ENCODE results near the gene ALDOB. TPM values are rescaled to one million over a fixed set of nuclear protein-coding genes. Genes with fewer than 3 reads are reported as not detected.

The ALDOB gene
- total and polyA plus RNA-seq, 2 of the 8 experiments (the other 6 are each of a cell fraction or from before 2014, with no cell fraction given), result not detected

DNA sequence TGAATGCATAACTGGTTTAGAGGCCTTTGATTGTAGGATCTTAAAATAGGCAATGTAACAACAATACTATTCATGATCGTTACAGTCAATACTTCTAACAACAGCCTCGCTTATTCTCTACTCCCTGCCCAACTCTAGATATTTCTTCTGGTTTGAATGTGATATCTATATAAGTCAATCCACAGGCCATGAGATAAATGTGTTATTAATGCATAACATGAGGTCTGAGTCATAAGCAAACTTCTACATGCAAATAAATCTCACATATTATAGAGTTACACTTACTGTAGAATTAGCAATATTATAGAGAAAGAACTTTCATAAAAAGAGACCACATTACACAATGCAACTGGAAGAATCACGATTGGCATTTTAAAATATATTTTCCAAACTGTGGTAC, 2.9 kb upstream of the ALDOB start:
- ChIA-PET CTCF (ENCODE audit: partially characterized antibody) (interaction anchor here (1.3 to 2.6 kb wide), 2 partner anchors 10 kb away, joined by 7 to 16 read pairs; no protein-coding TSS in a partner anchor), POLR2A (ENCODE audit: partially characterized antibody) (no interaction called here)
- H3K23me2 ChIP-seq (ENCODE audit: low read depth, low read length), result no peaks in the 10 kb centered on the region; the same call in 1 of the 2 replicates
- H2BK20ac ChIP-seq (ENCODE audit: low read length), result no peak overlapping the region
- no peaks in the 10 kb centered on the region for H3K4me1 ChIP-seq (replicated peaks in 1 of 4; ENCODE audit: control insufficient read depth in 3 of 4, insufficient read depth in 4 of 4, low read length in 3 of 4)
- no peaks in the 10 kb centered on the region for H3K9me3 ChIP-seq (ENCODE audit: insufficient read depth in 2 of 2, low read depth in 1 of 2, low read length in 1 of 2)
- no peak overlapping the region for H3K23ac ChIP-seq (ENCODE audit: insufficient read length)
- H3K36me3 ChIP-seq (ENCODE audit: control insufficient read depth in 2 of 4, insufficient read depth in 4 of 4, low read length in 3 of 4), result no peaks in the 10 kb centered on the region
- H3K27me3 ChIP-seq (replicated peaks in 1 of 4; ENCODE audit: control insufficient read depth in 3 of 4, extremely low read depth in 1 of 4, insufficient read depth in 3 of 4, low read length in 3 of 4), result no peaks in the 10 kb centered on the region
- no peak overlapping the region for H3K4me3 ChIP-seq (ENCODE audit: extremely low read depth in 1 of 4, insufficient read depth in 2 of 4, low read depth in 3 of 4, low read length in 4 of 4)
- H2BK12ac ChIP-seq (ENCODE audit: low read depth, low read length), result no peak overlapping the region
- H2BK15ac ChIP-seq (ENCODE audit: low read length), result no peak overlapping the region
- no peaks in the 10 kb centered on the region for H3K79me2 ChIP-seq (ENCODE audit: control insufficient read depth in 1 of 2, insufficient read depth in 2 of 2, low read length in 2 of 2)
- H2AK5ac ChIP-seq (ENCODE audit: low read depth, low read length), result no peak overlapping the region
- H2AFZ ChIP-seq (ENCODE audit: low read length), result no peak overlapping the region
- H2BK5ac ChIP-seq (ENCODE audit: low read depth, low read length), result no peak overlapping the region
- no peak overlapping the region for H3K4me2 ChIP-seq (ENCODE audit: insufficient read depth in 1 of 2, low read depth in 2 of 2, low read length in 2 of 2)
- no peak overlapping the region for H3K14ac ChIP-seq (ENCODE audit: insufficient read length)
- H4K8ac ChIP-seq (ENCODE audit: extremely low read depth, insufficient read depth, low read length), result no peak overlapping the region
- no peak overlapping the region for H4K5ac ChIP-seq (ENCODE audit: insufficient read length, low read depth, low read length)
- H4K20me1 ChIP-seq (replicated peaks in 1 of 2; ENCODE audit: control insufficient read depth in 1 of 2, insufficient read depth in 2 of 2, low read length in 2 of 2), result no peaks in the 10 kb centered on the region
- FAIRE-seq (no peak), DNase-seq (ENCODE audit: low read depth in 1 of 2, low spot score in 2 of 2) (no peak)
- 86% methylated on average over 3 of the region's 3 CpGs; no CpG with 5 or more reads in 1 of the 2 experiments for WGBS, 2 experiments (ENCODE audit: extremely low coverage in 1 of 2, insufficient coverage in 1 of 2, insufficient read length in 1 of 2, insufficient replicate concordance in 2 of 2, low coverage in 1 of 2, low lambda C conversion rate in 2 of 2, missing lambda C conversion rate in 1 of 2)
- H3K18ac ChIP-seq (ENCODE audit: extremely low read depth, low read length), result no peak overlapping the region
- H3K79me1 ChIP-seq (ENCODE audit: low read depth, low read length), result no peaks in the 10 kb centered on the region
- H4K91ac ChIP-seq (replicated peaks; ENCODE audit: insufficient read length, low read length), result no peak overlapping the region
- H3K56ac ChIP-seq (replicated peaks; ENCODE audit: insufficient read length, low read depth, low read length), result no peak overlapping the region
- H3K9ac ChIP-seq (replicated peaks in 1 of 4; ENCODE audit: extremely low read depth in 1 of 4, low read depth in 3 of 4, low read length in 3 of 4), result no peak overlapping the region
- H3K4ac ChIP-seq (replicated peaks; ENCODE audit: insufficient read length, low read depth, low read length), result no peak overlapping the region
- no peak overlapping the region for H2BK120ac ChIP-seq (replicated peaks; ENCODE audit: low read depth, low read length)
- H3K27ac ChIP-seq (ENCODE audit: low read depth, low read length), result no peak overlapping the region
